ENCODE data around the gene ELMOD3.
"Not testable (repeated sequence)": the region's sequence is repeated elsewhere in the genome, so short reads cannot be mapped to it uniquely, and the experiment has no call there.

The ELMOD3 gene

GRCh38 chr2:85377083-85377482 is 22.5 kb downstream of the ELMOD3 start:
- no peak for DNase-seq

GRCh38 chr2:85378257-85378656 is 23.7 kb downstream of the ELMOD3 start:
- no peak for DNase-seq

- DNase-seq, result no peak
Measured at GRCh38 chr2:85380048-85380447, 25.5 kb downstream of the ELMOD3 start.

GRCh38 chr2:85383151-85383550 is 28.6 kb downstream of the ELMOD3 start:
- DNase-seq, result not testable (repeated sequence)

- DNase-seq, result no peak
Measured at GRCh38 chr2:85383850-85384249, 29.3 kb downstream of the ELMOD3 start.

- no peak for DNase-seq
Measured at GRCh38 chr2:85385746-85386145, 31.2 kb downstream of the ELMOD3 start.

GRCh38 chr2:85387754-85388153 is 33.2 kb downstream of the ELMOD3 start:
- no peak for DNase-seq

GRCh38 chr2:85388878-85389538 is 34.4 kb downstream of the ELMOD3 start:
- no peak for DNase-seq

GRCh38 chr2:85390941-85391669 is 36.5 kb downstream of the ELMOD3 start:
- no peak for DNase-seq

GRCh38 chr2:85393836-85394235 is 39.3 kb downstream of the ELMOD3 start:
- no peak for DNase-seq

- DNase-seq, result peak; percentile 66
Measured at GRCh38 chr2:85394261-85394681, 39.7 kb downstream of the ELMOD3 start.

GRCh38 chr2:85394976-85395375 is 40.4 kb downstream of the ELMOD3 start:
- DNase-seq, result no peak

- DNase-seq, result no peak
Measured at GRCh38 chr2:85395912-85396475, 41.4 kb downstream of the ELMOD3 start.

GRCh38 chr2:85396531-85397470 is 42.2 kb downstream of the ELMOD3 start:
- no peak for DNase-seq

- no peak for DNase-seq
Measured at GRCh38 chr2:85397925-85398331, 43.4 kb downstream of the ELMOD3 start.

GRCh38 chr2:85398426-85399182 is 44.0 kb downstream of the ELMOD3 start:
- DNase-seq, result no peak

GRCh38 chr2:85399183-85399455 is 44.5 kb downstream of the ELMOD3 start:
- DNase-seq, result no peak

GRCh38 chr2:85400023-85400422 is 45.5 kb downstream of the ELMOD3 start:
- no peak for DNase-seq

- no peak for DNase-seq
Measured at GRCh38 chr2:85400541-85401463, 46.2 kb downstream of the ELMOD3 start.

- DNase-seq, result no peak
Measured at GRCh38 chr2:85401464-85401805, 46.9 kb downstream of the ELMOD3 start.

- no peak for DNase-seq
Measured at GRCh38 chr2:85401844-85402243, 47.3 kb downstream of the ELMOD3 start.

All from NCI-H2171 (cell line).